WTC11 (cell line): ENCODE results near the gene PDZK1IP1. TPM values are rescaled to one million over a fixed set of nuclear protein-coding genes. Genes with fewer than 3 reads are reported as not detected.

Source experiments
- ATAC-seq: fragments of 200-7000 bp; cut with Tn5 transposase; 2 replicates; pipeline ENCODE4 v1.10.0; 2021; ENCODE audit warnings: mild to moderate bottlenecking, moderate library complexity
- CTCF ChIA-PET: fragments of 300-600 bp; sonication (Branson Sonifier 250); formaldehyde crosslinking; loops from one replicate; lab custom pipeline; 2021; ENCODE audit warnings: antibody characterized with exemption; lab: Charles Lee
- POLR2A ChIA-PET: fragments of 350-600 bp; sonication (Branson Sonifier 250); formaldehyde crosslinking; loops from one replicate; lab custom pipeline; 2021; ENCODE audit warnings: antibody characterized with exemption; lab: Charles Lee
- DNase-seq: peaks from one replicate; pipeline ENCODE4 v3.0.0; 2021; ENCODE audit warnings: low spot score
- H3K27ac Mint-ChIP-seq: 2 replicates; pipeline ENCODE4 v1.8.0; 2021; ENCODE audit warnings: mixed read lengths
- H3K27me3 Mint-ChIP-seq: 2 replicates; pipeline ENCODE4 v1.8.0; 2021; ENCODE audit warnings: low read depth, mild to moderate bottlenecking, moderate library complexity, mixed read lengths
- H3K36me3 Mint-ChIP-seq: 2 replicates; pipeline ENCODE4 v1.8.0; 2021; ENCODE audit warnings: mixed read lengths
- H3K4me1 Mint-ChIP-seq: 2 replicates; pipeline ENCODE4 v1.8.0; 2022; ENCODE audit warnings: mixed read lengths
- H3K4me3 Mint-ChIP-seq: 2 replicates; pipeline ENCODE4 v1.8.0; 2021; ENCODE audit warnings: mild to moderate bottlenecking, moderate library complexity, mixed read lengths
- H3K9me3 Mint-ChIP-seq: 2 replicates; pipeline ENCODE4 v1.8.0; 2021; ENCODE audit warnings: mixed read lengths
- ATF1 ChIP-seq: sonication (generic); formaldehyde crosslinking; IDR thresholded peaks from 2 replicates; pipeline ENCODE4 v1.8.1; 2023; ENCODE audit warnings: mild to moderate bottlenecking, moderate library complexity, missing genetic modification reagents
- CBFB ChIP-seq: sonication (generic); formaldehyde crosslinking; IDR thresholded peaks from 2 replicates; pipeline ENCODE4 v1.8.1; 2022; ENCODE audit warnings: mild to moderate bottlenecking, low read depth, missing genetic modification reagents
- CREB1 ChIP-seq: sonication (generic); formaldehyde crosslinking; IDR thresholded peaks from 2 replicates; pipeline ENCODE4 v1.8.0; 2023; ENCODE audit warnings: mild to moderate bottlenecking, missing genetic modification reagents
- CREM ChIP-seq: sonication (generic); formaldehyde crosslinking; IDR thresholded peaks from 2 replicates; pipeline ENCODE4 v1.8.1; 2022; ENCODE audit warnings: mild to moderate bottlenecking, missing genetic modification reagents, moderate library complexity
- ESRRA ChIP-seq: sonication (generic); formaldehyde crosslinking; IDR thresholded peaks from 2 replicates; pipeline ENCODE4 v1.8.1; 2022; ENCODE audit warnings: mild to moderate bottlenecking, missing genetic modification reagents, borderline replicate concordance
- GABPB1 ChIP-seq: sonication (generic); formaldehyde crosslinking; IDR thresholded peaks from 2 replicates; pipeline ENCODE4 v1.8.1; 2023; ENCODE audit warnings: mild to moderate bottlenecking, missing genetic modification reagents
- JAZF1 ChIP-seq: fragments of 250-450 bp; sonication (Bioruptor Pico); IDR thresholded peaks from 2 replicates; pipeline ENCODE4 v1.9.0; 2021; ENCODE audit warnings: moderate library complexity, mild to moderate bottlenecking, inconsistent platforms
- KAT7 ChIP-seq: sonication (generic); formaldehyde crosslinking; IDR thresholded peaks from 2 replicates; pipeline ENCODE4 v1.8.1; 2023; ENCODE audit warnings: missing genetic modification reagents, mild to moderate bottlenecking, borderline replicate concordance
- MYBL2 ChIP-seq: sonication (generic); formaldehyde crosslinking; IDR thresholded peaks from 2 replicates; pipeline ENCODE4 v1.8.1; 2023; ENCODE audit warnings: mild to moderate bottlenecking, moderate library complexity, missing genetic modification reagents
- NFATC4 ChIP-seq: fragments of 250-450 bp; sonication (Bioruptor Pico); IDR thresholded peaks from 2 replicates; pipeline ENCODE4 v1.9.0; 2021; ENCODE audit warnings: mild to moderate bottlenecking
- NFE2L1 ChIP-seq: sonication (generic); formaldehyde crosslinking; IDR thresholded peaks from 2 replicates; pipeline ENCODE4 v1.8.1; 2023; ENCODE audit warnings: missing genetic modification reagents
- NR1H2 ChIP-seq: sonication (generic); formaldehyde crosslinking; IDR thresholded peaks from 2 replicates; pipeline ENCODE4 v1.9.0; 2021; ENCODE audit warnings: mild to moderate bottlenecking, moderate library complexity, missing genetic modification reagents
- RORB ChIP-seq: fragments of 250-450 bp; sonication (Bioruptor Pico); IDR thresholded peaks from 2 replicates; pipeline ENCODE4 v1.9.0; 2021; ENCODE audit warnings: mild to moderate bottlenecking
- SMAD4 ChIP-seq: sonication (generic); formaldehyde crosslinking; IDR thresholded peaks from 2 replicates; pipeline ENCODE4 v1.8.0; 2022; ENCODE audit warnings: mild to moderate bottlenecking, missing genetic modification reagents
- STAT6 ChIP-seq: sonication (generic); formaldehyde crosslinking; conservative IDR thresholded peaks from 2 replicates; pipeline ENCODE4 v1.8.1; 2023; ENCODE audit warnings: mild to moderate bottlenecking, low read depth, missing genetic modification reagents, moderate library complexity
- TCF7 ChIP-seq: sonication (generic); formaldehyde crosslinking; IDR thresholded peaks from 2 replicates; pipeline ENCODE4 v1.8.0; 2022; ENCODE audit warnings: mild to moderate bottlenecking, low read depth, missing genetic modification reagents, moderate library complexity
- ZNF219 ChIP-seq: sonication (generic); formaldehyde crosslinking; IDR thresholded peaks from 2 replicates; pipeline ENCODE4 v1.8.0; 2023; ENCODE audit warnings: missing genetic modification reagents, mild to moderate bottlenecking, borderline replicate concordance
- ZNF232 ChIP-seq: sonication (generic); formaldehyde crosslinking; IDR thresholded peaks from 2 replicates; pipeline ENCODE4 v1.8.0; 2022; ENCODE audit warnings: mild to moderate bottlenecking, missing genetic modification reagents
- ZNF416 ChIP-seq: fragments of 250-450 bp; sonication (Bioruptor Pico); IDR thresholded peaks from 2 replicates; pipeline ENCODE4 v1.9.0; 2021; ENCODE audit warnings: mild to moderate bottlenecking, inconsistent platforms
- total RNA-seq: library from RNA; stranded (reverse); gene quantifications from 3 replicates; pipeline ENCODE4 v1.2.3, GENCODE V29; 2021
- TF ChIP-seq, protein P1 (sequence below): sonication (generic); formaldehyde crosslinking; IDR thresholded peaks from 2 replicates; pipeline ENCODE4 v1.8.1; 2023; ENCODE audit warnings: mild to moderate bottlenecking, missing genetic modification reagents, moderate library complexity
- TF ChIP-seq, protein P2 (sequence below): sonication (generic); formaldehyde crosslinking; IDR thresholded peaks from 2 replicates; pipeline ENCODE4 v1.8.0; 2022; ENCODE audit warnings: mild to moderate bottlenecking, missing genetic modification reagents
- TF ChIP-seq, protein P3 (sequence below): sonication (generic); formaldehyde crosslinking; IDR thresholded peaks from 2 replicates; pipeline ENCODE4 v1.8.0; 2022; ENCODE audit warnings: mild to moderate bottlenecking, missing genetic modification reagents
- TF ChIP-seq, protein P4 (sequence below): sonication (generic); formaldehyde crosslinking; IDR thresholded peaks from 2 replicates; pipeline ENCODE4 v1.8.0; 2022; ENCODE audit warnings: missing genetic modification reagents

PDZK1IP1 gene
- total RNA-seq, 1 experiment from 2014 or later = not detected

DNA sequence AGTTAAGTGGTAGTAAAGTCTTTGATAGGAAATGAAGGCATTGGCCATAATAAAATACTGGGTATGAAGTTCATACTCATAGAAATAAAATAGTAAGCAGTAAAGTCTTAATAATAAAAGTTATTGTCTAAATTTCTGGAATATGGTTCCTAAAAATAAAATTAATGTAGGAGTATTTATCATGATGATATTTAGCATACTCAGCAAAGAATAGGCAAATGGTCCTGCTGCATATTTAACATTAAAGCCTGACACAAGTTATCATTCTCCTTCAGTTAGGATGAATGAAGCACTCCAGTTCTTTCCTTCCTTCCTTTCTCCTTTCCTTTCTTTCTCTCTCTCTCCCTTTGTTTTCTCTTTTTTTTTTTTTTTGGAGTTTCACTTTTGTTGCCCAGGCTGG, 25.3 kb downstream of the PDZK1IP1 start:
- POLR2A ChIA-PET = no interaction called here
- peaks cover 34% of the 10 kb centered on the region for H3K9me3 Mint-ChIP-seq

DNA sequence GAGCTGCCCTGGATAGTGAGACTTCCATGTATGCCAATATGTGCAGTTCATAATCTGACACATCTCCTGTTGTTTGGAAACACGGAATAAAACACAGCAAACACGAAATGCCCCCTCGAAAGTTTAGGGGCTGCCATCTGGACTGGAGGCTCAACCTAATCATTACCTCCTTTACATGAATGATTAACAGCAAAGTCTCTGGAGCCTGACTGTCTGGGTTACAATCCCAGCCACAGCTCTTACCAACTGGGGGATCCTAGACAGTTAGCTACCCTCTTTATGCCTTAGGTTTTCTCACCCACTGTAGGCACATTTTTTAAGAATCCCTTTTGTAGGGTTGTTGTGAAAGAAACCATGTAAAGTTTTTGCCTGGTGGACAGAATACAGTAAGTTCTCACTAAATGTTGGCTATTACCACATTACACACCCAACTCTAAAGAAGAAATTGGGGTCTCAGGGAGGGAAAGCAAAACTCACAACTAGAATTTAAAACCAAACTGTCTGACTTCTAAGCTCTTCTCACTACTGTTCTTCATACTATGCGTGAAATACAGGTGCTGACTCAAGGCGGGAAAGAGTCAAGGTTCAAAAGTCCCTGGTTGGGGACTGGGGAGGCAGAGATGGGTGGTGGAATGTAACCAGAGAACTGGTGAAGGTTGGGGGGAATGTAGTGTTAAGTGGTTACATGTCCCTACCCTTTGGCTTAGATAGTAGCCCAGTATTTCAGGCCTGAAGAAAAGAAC, 28.4 kb downstream of the PDZK1IP1 start:
- POLR2A ChIA-PET = no interaction called here

More for the DNA sequence above, 25.3 kb downstream of the PDZK1IP1 start:
- CTCF ChIA-PET = no interaction called here
- H3K27me3 Mint-ChIP-seq = peaks cover 39% of the 10 kb centered on the region
- peaks cover 26% of the 10 kb centered on the region for H3K36me3 Mint-ChIP-seq
- DNase-seq (no peak), ATAC-seq (no peak)
- H3K27ac Mint-ChIP-seq = no peak overlapping the region
- H3K4me3 Mint-ChIP-seq = no peak overlapping the region
- TF ChIP-seq, protein P1, sequence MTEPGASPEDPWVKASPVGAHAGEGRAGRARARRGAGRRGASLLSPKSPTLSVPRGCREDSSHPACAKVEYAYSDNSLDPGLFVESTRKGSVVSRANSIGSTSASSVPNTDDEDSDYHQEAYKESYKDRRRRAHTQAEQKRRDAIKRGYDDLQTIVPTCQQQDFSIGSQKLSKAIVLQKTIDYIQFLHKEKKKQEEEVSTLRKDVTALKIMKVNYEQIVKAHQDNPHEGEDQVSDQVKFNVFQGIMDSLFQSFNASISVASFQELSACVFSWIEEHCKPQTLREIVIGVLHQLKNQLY (CRISPR knock-in tag) = no peak
- no peak for TF ChIP-seq KAT7 (CRISPR knock-in tag)
- no peak for TF ChIP-seq STAT6 (CRISPR knock-in tag)
- no peak for TF ChIP-seq ESRRA
- no peak for TF ChIP-seq RORB (CRISPR knock-in tag)
- no peak for TF ChIP-seq CREM (CRISPR knock-in tag)
- no peak for TF ChIP-seq ATF1
- no peak for TF ChIP-seq GABPB1 (CRISPR knock-in tag)
- no peak for TF ChIP-seq TCF7
- no peak for TF ChIP-seq ZNF219
- no peak for TF ChIP-seq NFE2L1 (CRISPR knock-in tag)
- no peaks in the 10 kb centered on the region for H3K4me1 Mint-ChIP-seq

More for the DNA sequence above, 28.4 kb downstream of the PDZK1IP1 start:
- TF ChIP-seq SMAD4 (CRISPR knock-in tag) (no peak), NR1H2 (CRISPR knock-in tag) (no peak), NFATC4 (CRISPR knock-in tag) (no peak), MYBL2 (CRISPR knock-in tag) (no peak), CBFB (no peak), ZNF232 (CRISPR knock-in tag) (no peak), CREB1 (CRISPR knock-in tag) (no peak), NFE2L1 (CRISPR knock-in tag) (no peak), ZNF416 (CRISPR knock-in tag) (no peak), JAZF1 (CRISPR knock-in tag) (no peak)
- TF ChIP-seq, protein P2, sequence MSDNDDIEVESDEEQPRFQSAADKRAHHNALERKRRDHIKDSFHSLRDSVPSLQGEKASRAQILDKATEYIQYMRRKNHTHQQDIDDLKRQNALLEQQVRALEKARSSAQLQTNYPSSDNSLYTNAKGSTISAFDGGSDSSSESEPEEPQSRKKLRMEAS = no peak
- TF ChIP-seq, protein P3, sequence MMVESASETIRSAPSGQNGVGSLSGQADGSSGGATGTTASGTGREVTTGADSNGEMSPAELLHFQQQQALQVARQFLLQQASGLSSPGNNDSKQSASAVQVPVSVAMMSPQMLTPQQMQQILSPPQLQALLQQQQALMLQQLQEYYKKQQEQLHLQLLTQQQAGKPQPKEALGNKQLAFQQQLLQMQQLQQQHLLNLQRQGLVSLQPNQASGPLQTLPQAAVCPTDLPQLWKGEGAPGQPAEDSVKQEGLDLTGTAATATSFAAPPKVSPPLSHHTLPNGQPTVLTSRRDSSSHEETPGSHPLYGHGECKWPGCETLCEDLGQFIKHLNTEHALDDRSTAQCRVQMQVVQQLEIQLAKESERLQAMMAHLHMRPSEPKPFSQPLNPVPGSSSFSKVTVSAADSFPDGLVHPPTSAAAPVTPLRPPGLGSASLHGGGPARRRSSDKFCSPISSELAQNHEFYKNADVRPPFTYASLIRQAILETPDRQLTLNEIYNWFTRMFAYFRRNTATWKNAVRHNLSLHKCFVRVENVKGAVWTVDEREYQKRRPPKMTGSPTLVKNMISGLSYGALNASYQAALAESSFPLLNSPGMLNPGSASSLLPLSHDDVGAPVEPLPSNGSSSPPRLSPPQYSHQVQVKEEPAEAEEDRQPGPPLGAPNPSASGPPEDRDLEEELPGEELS (CRISPR knock-in tag) = no peak
- TF ChIP-seq, protein P4, sequence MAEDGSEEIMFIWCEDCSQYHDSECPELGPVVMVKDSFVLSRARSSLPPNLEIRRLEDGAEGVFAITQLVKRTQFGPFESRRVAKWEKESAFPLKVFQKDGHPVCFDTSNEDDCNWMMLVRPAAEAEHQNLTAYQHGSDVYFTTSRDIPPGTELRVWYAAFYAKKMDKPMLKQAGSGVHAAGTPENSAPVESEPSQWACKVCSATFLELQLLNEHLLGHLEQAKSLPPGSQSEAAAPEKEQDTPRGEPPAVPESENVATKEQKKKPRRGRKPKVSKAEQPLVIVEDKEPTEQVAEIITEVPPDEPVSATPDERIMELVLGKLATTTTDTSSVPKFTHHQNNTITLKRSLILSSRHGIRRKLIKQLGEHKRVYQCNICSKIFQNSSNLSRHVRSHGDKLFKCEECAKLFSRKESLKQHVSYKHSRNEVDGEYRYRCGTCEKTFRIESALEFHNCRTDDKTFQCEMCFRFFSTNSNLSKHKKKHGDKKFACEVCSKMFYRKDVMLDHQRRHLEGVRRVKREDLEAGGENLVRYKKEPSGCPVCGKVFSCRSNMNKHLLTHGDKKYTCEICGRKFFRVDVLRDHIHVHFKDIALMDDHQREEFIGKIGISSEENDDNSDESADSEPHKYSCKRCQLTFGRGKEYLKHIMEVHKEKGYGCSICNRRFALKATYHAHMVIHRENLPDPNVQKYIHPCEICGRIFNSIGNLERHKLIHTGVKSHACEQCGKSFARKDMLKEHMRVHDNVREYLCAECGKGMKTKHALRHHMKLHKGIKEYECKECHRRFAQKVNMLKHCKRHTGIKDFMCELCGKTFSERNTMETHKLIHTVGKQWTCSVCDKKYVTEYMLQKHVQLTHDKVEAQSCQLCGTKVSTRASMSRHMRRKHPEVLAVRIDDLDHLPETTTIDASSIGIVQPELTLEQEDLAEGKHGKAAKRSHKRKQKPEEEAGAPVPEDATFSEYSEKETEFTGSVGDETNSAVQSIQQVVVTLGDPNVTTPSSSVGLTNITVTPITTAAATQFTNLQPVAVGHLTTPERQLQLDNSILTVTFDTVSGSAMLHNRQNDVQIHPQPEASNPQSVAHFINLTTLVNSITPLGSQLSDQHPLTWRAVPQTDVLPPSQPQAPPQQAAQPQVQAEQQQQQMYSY = no peak
- Mint-ChIP-seq H3K4me3 (no peak overlapping the region), H3K36me3 (peaks cover 17% of the 10 kb centered on the region), H3K27ac (no peak overlapping the region), H3K4me1 (no peaks in the 10 kb centered on the region), H3K27me3 (peaks cover 19% of the 10 kb centered on the region), H3K9me3 (peaks cover 18% of the 10 kb centered on the region)
- CTCF ChIA-PET = interaction anchor here (1.0 kb wide), 1 partner anchor 18 kb away, joined by 3 read pairs; no protein-coding TSS in a partner anchor
- DNase-seq (no peak), ATAC-seq (no peak)
